K562 (cell line): Measurements from ENCODE around the gene POMGNT2. TPM values are rescaled to one million over a fixed set of nuclear protein-coding genes. Genes with fewer than 3 reads are reported as not detected.

Source experiments
- CEBPB ChIP-seq: fragments of 450-650 bp; IDR thresholded peaks from 2 replicates; pipeline ENCODE4 v1.6.1; 2016; ENCODE audit warnings: missing genetic modification characterization, missing compliant biosample characterization
- CTCF ChIP-seq, 3 experiments: IDR thresholded peaks in 2 of 3; conservative IDR thresholded peaks in 1 of 3; 2 replicates each; pipeline ENCODE4 v1.5.1; 2011 to 2012; ENCODE audit warnings: low read length in 3 of 3, mild to moderate bottlenecking in 3 of 3, control low read depth in 2 of 3, improper control_type of control experiment in 1 of 3, inconsistent platforms in 1 of 3, low read depth in 1 of 3, mixed read lengths in 1 of 3, moderate library complexity in 1 of 3; ENCODE audit not compliant: insufficient read depth in 2 of 3
- E4F1 ChIP-seq: fragments of 250-450 bp; sonication (Bioruptor Pico); IDR thresholded peaks from 2 replicates; pipeline ENCODE4 v1.5.0; 2021; ENCODE audit warnings: mild to moderate bottlenecking, borderline replicate concordance
- ELF2 ChIP-seq: fragments of 250-450 bp; sonication (Bioruptor Pico); IDR thresholded peaks from 2 replicates; pipeline ENCODE4 v1.5.0; 2021; ENCODE audit warnings: mild to moderate bottlenecking
- MCM3 ChIP-seq: fragments of 450-650 bp; IDR thresholded peaks from 2 replicates; pipeline ENCODE4 v1.6.1; 2016
- MEF2A ChIP-seq: IDR thresholded peaks from 2 replicates; pipeline ENCODE4 v1.6.1; 2011; ENCODE audit warnings: low read depth, mild to moderate bottlenecking, low read length, moderate library complexity; ENCODE audit not compliant: control insufficient read depth
- NR1H2 ChIP-seq: sonication (generic); formaldehyde crosslinking; IDR thresholded peaks from 2 replicates; pipeline ENCODE4 v1.4.0; 2020; ENCODE audit warnings: mild to moderate bottlenecking, missing genetic modification reagents
- PATZ1 ChIP-seq: fragments of 250-450 bp; sonication (Bioruptor Pico); IDR thresholded peaks from 2 replicates; pipeline ENCODE4 v1.5.0; 2020; ENCODE audit warnings: mild to moderate bottlenecking, borderline replicate concordance
- PRDM10 ChIP-seq: fragments of 450-650 bp; IDR thresholded peaks from 2 replicates; pipeline ENCODE4 v1.6.1; 2018; ENCODE audit not compliant: partially characterized antibody
- SIN3B ChIP-seq: fragments of 450-650 bp; IDR thresholded peaks from 2 replicates; pipeline ENCODE4 v1.6.1; 2017; ENCODE audit warnings: low read depth, mild to moderate bottlenecking, moderate library complexity
- SIX5 ChIP-seq, 2 experiments: IDR thresholded peaks; 2 replicates each; pipeline ENCODE4 v1.6.1; 2011; ENCODE audit warnings: low read length in 2 of 2, borderline replicate concordance in 1 of 2, low read depth in 1 of 2, mild to moderate bottlenecking in 1 of 2, moderate library complexity in 1 of 2; ENCODE audit not compliant: insufficient read depth in 1 of 2
- SMC3 ChIP-seq: conservative IDR thresholded peaks from 2 replicates; pipeline ENCODE4 v1.6.1; 2011; ENCODE audit warnings: low read depth, low read length, improper control_type of control experiment; ENCODE audit not compliant: insufficient read depth
- STAG1 ChIP-seq: sonication (generic); formaldehyde crosslinking; IDR thresholded peaks from 2 replicates; pipeline ENCODE4 v1.5.0; 2020; ENCODE audit warnings: missing genetic modification reagents, borderline replicate concordance
- TRIM28 ChIP-seq: fragments of 450-650 bp; IDR thresholded peaks from 2 replicates; pipeline ENCODE4 v1.6.1; 2017
- XRCC3 ChIP-seq: fragments of 450-650 bp; IDR thresholded peaks from 2 replicates; pipeline ENCODE4 v1.6.1; 2017; ENCODE audit warnings: mild to moderate bottlenecking, moderate library complexity
- ZFP30 ChIP-seq: fragments of 250-450 bp; sonication (Bioruptor Pico); IDR thresholded peaks from 2 replicates; pipeline ENCODE4 v1.8.0; 2022; ENCODE audit warnings: moderate library complexity, mild to moderate bottlenecking, inconsistent platforms, borderline replicate concordance
- ZNF239 ChIP-seq: fragments of 250-450 bp; sonication (Bioruptor Pico); IDR thresholded peaks from 2 replicates; pipeline ENCODE4 v1.4.0; 2020; ENCODE audit warnings: mild to moderate bottlenecking
- ZNF384 ChIP-seq: IDR thresholded peaks from 2 replicates; pipeline ENCODE4 v1.6.1; 2012; ENCODE audit warnings: low read depth, low read length, improper control_type of control experiment
- ZNF668 ChIP-seq: fragments of 250-450 bp; sonication (Bioruptor Pico); IDR thresholded peaks from 2 replicates; pipeline ENCODE4 v1.8.0; 2022; ENCODE audit warnings: mild to moderate bottlenecking, inconsistent platforms
- polyA plus RNA-seq, 8 experiments: library from polyadenylated mRNA; depleted of rRNA in 4 of 8; stranded (reverse) in 5 of 8; unstranded in 3 of 8; fragments of >200 nt; fragmentation: Nextera tagmentation in 2 of 8; fragmentation: Illumina TruSeq in 1 of 8; extraction: Ambion mirVana in 2 of 8; extraction: Trizol in 1 of 8; gene quantifications; 2 replicates each; pipeline versions ENCODE4 v1.2.1 to v1.2.3, GENCODE V29; 2011 to 2014; ENCODE audit warnings: inconsistent platforms in 1 of 8, missing spikeins in 1 of 8
- total RNA-seq, 7 experiments: library from RNA; depleted of rRNA in 6 of 7; stranded (reverse); fragments of >200 nt in 6 of 7; fragmentation: Illumina TruSeq in 2 of 7; extraction: Trizol in 2 of 7; gene quantifications; 2 replicates each; pipeline versions ENCODE4 v1.2.1 to v1.2.3, GENCODE V29; 2011 to 2021; ENCODE audit warnings: low replicate concordance in 1 of 7

Gene POMGNT2
- total and polyA plus RNA-seq, 9 of the 15 experiments (the other 6 are each of a cell fraction or from before 2014, with no cell fraction given), result 0.65 to 14.1 (median 10.3) TPM

GRCh38 chr3:43071313-43071893 lies 34.5 kb downstream of the POMGNT2 start (continued):
- no peak for TF ChIP-seq PATZ1 (CRISPR knock-in tag)
- TF ChIP-seq CEBPB (tag), result peak; percentile 84
- no peak for TF ChIP-seq ZFP30 (CRISPR knock-in tag)
- TF ChIP-seq PRDM10, result no peak
- no peak for TF ChIP-seq SIN3B
- no peak for TF ChIP-seq MEF2A
- TF ChIP-seq SMC3, result peak; percentile 31; the same call in 1 of the 2 replicates
- no peak for TF ChIP-seq TRIM28
- TF ChIP-seq ZNF384, result no peak
- TF ChIP-seq NR1H2 (CRISPR knock-in tag), result no peak
- TF ChIP-seq STAG1 (CRISPR knock-in tag), result no peak
- no peak for TF ChIP-seq XRCC3
- no peak for TF ChIP-seq ZNF668 (CRISPR knock-in tag)
- no peak for TF ChIP-seq SIX5 (IDR thresholded peaks at IDR 0.05; ENCODE audit: borderline replicate concordance in 1 of 2, insufficient read depth in 1 of 2, low read depth in 1 of 2, low read length in 2 of 2)
- no peak for TF ChIP-seq E4F1 (CRISPR knock-in tag)
- peak; percentile 71 to 91 (median 76) for TF ChIP-seq CTCF (IDR thresholded peaks at IDR 0.05 in 2 of 3, conservative IDR thresholded peaks at IDR 0.05 in 1 of 3; ENCODE audit: insufficient read depth in 2 of 3, low read depth in 1 of 3, low read length in 3 of 3)
- no peak for TF ChIP-seq ELF2 (CRISPR knock-in tag)
- no peak for TF ChIP-seq ZNF239
- no peak for TF ChIP-seq MCM3
